GM18499 (cell line): ENCODE results near the gene GRK2.

Experiments used
- ATAC-seq: cut with Tn5 transposase; IDR thresholded peaks from one replicate; pipeline ENCODE4 v1.9.1; 2021; ENCODE audit warnings: moderate number of reproducible peaks; ENCODE audit not compliant: insufficient read depth, unreplicated experiment

GRK2 gene

DNA sequence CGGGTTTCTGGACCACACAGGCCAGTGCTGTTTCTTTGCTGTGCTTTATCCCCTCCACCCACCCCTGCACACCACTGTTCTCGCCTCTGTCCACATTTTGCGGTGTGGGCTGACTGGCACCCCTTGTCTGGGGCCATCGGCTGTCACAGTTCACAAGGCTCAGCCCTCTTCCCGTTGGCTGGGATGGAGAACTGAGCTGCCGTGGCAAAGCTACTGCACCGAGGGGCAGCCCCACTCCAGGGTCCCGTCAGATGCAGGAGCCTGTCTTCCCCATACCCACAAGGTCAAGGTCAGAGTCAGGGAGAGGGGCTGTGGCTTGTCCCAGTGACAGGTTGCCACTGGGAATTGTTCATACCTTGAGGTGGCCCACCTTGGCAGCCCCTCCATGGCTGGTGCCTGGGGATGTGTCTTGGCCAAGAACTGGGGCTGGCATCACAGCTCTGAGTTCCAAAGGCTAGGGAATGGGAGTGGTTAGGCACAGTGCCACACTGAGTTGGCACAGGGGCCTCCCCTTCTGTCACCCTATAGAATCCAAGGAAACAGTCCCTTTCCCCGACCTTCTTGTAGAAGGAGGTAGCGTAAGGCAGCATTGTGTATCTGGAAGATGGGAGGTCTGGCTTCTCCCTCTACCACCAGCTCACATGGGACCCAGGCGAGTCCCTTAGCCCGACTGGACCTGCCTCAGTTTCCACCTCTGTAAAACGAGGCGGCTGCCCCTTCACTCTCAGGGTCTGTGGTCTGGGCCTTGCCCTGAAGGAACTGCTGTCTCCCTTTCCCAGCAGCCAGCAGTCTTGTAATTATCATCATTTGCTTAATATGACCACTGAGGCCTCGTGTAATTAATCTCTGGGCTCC is 3.4 kb downstream of the GRK2 start:
- ATAC-seq: no peak

DNA sequence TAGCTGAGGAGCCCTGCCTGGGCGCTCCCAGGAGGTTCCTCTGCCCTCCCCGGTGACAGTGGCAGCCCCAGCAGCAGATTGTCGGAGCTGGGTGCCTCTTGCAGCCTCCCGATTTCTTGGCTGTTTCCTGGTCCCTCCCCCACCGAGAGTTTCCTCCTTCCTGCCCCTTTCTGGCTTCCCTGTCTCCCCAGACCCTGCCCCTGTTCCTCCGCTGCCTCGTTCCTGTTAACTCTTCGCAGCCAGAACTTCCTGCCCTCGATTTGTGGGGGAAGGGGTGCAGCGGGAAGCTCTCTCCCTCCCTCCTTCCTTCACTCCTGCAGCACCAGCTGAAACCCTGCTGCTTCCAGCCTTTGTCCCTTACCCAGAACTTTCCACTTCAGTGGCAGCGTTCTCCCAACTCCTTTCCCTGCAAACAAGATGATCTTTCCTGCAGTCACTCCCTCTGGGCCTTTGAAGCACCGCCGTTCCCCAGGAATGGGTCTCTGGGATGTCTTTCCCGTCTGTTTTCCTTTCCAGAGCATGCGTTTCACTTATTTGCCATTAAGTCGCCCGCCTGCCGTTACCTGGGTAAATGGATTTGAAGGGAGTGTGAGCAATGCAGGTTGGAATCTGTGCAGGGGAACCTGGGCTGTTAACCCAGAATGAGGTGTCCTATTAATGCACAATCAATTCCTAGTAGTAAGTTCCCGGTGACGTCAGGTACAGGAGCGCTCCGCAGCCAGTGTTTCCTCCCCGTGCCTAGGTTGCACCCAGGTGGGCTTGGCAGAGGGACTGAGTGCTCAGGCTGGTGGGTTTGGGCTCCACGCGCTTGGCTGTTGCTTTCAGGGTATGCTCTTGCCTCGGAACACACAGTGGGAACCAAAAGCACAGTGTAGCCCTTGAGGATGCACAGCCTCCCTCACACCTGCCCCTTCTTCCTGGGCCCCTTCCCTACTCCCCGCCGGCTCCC is 4.3 kb downstream of the GRK2 start:
- ATAC-seq: no peak

DNA sequence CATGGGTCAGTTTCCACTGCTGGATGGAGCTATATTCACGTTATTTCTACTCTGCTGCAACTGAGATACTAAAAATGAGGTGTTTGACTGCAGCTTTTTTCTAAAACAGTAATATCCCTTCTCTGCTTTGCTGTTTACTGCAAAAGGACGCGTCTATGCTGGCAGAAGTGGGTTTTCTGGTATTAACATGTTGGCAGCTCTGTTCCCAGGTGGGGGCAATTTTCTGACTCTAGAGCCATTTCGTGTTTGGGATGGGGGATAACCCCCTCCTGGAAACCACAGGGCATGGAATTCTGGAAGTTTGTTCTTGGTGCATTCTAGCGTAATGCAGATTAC is 4.9 kb downstream of the GRK2 start:
- ATAC-seq: no peak

DNA sequence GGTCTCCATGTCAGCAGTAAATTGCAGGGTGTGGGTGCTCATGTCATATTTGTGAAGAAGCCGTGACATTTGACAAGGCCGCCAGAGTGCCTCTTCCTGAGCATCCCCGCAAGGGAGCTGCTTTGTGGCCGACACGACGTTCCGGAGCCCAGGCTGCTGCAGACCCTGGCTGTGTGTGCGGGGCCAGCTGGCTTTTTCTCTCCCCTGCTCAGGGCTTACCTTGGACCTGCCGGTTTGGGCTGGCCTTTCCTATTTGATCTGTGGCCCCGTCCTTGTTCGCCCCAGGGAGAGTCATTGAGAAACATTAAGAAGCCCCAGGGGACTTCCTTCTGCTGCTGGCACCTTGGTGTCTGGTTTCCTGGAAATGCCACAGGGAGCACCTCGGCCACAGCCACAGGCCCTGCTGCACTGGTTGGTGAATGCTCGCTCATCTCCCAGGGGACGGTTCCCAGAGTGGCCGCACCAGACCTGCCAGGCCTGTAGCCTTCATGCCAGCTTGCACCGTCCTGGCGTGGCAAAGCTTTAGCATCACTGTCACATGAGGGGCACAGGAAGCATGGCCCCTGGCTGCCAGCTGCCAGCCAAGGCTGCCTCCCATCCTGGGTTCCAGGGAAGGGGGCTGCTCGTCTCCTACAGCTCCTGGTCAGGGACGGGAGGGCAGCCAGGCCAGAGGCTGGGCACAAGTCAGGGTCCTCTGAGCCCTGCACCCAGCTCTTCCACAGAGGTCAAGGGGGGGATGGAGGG is 5.4 kb downstream of the GRK2 start:
- no peak for ATAC-seq

DNA sequence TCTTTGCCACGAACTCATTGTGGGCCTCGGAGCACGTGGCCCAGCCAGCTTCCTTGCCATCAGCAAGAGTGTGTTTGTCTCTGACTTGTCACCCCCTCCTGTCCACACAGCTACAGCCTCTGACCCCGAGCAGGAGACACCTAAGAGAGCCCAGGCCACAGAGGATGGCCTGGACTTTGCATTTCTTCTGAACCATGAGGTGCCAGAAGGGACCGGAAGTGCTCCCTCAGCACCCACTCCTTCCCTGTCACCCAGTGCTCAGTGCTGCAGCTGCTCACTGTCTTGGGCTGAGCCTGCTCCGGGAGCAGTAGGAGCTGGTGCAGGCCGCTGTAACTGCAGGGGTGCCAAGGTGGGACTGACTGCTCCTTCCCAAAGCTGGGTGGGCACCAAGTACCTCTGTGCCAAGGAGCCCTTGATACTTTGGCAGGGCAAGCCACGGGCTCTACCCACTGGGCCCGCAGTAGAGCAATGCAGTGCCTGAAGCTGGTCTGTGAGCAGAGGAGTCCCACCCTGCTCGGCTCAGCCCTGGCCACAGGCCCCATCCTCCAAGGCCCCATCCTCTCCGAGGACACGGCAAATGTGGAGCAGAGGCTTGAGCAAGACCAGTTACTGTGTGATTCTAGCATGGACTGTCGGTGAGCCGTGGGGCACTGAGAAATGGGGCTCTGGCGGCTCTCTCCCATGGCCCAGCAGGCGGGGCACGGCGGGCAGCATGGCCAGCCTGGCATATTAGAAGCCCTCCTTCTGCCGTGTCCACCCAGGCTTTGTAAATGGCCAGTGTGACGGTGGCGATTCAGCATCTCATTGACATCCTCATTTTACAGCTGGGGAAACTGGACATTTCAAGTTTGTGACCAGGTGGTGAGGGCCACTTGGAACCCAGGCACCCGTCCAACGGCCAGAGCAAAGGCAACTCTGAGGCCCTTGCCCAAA is 6.3 kb downstream of the GRK2 start:
- no peak for ATAC-seq

DNA sequence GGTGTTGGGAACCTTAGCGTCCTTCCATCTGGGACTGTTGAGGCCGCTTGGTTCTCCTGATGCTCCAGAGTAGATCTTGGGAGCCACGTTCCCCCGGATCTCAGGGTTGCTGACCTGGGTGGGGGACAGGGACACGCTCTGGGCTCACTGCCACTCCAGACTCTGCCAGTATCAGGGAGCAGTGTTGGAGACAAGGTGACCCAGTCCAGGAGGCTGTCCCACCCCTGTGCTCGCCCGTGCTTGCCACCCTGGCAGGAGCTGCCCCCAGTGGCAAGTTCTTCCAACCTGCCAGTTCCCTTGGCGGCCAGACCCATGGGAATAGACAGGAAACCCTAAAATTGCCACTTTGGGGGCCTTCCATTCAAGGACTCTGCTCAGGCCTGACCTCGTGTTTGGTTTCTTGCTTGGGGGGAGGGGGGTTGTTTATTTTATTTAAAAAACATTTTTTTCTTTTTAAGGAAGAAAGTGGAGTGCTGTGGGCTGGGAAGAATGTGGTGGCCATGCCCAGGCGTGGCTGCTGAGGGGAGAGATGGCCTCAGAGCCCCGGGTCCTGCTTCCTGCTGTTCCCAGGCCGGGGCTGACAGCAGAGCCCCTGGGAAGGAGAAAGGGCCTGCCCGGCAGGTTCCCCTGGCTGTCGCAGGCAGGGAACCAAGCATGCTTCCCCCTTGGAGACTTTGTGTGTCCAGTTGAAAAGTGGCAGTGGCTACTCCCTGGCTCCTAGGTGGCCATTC is 7.2 kb downstream of the GRK2 start:
- no peak for ATAC-seq

DNA sequence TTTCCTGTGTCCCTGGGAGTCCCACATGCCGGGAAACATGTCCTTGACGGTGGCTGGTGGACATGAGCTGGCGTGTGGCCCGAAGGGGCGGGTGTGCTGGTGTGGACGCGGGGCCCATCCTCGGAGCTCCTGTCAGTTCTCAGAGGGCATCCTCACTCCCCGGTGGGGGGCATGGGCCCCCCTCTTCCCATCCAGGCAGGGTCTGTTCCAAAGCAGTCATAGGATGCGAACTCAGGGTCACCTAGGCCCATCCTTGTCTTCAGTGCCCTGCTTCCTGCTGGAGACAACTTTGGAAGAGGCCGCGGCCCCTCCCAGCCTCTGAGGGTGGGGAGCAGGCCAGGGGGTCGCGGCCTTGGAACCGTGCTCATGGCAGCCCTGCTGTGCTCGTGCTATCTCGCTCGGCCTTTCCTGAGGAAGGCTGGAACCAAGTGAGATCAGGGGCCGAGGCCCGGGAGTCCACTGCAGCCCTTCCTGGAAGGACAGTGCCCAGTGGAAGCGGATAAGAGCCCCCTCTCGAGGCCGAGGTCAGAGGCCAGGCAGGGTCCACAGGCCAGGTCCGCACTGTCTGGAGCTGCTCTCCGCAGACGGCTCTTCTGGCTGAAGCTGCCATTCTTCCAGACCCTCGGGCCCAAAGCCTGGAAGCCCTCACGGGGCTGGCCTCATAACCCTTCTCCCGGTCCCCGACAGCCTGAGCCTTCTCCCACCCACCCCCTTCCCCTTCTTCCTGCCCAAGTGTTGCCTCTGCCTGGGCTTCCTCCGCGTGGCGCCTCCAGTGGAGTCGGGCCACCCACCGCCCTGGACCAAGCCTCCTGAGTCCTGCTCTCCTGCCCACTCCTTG is 8.7 kb downstream of the GRK2 start:
- no peak for ATAC-seq

DNA sequence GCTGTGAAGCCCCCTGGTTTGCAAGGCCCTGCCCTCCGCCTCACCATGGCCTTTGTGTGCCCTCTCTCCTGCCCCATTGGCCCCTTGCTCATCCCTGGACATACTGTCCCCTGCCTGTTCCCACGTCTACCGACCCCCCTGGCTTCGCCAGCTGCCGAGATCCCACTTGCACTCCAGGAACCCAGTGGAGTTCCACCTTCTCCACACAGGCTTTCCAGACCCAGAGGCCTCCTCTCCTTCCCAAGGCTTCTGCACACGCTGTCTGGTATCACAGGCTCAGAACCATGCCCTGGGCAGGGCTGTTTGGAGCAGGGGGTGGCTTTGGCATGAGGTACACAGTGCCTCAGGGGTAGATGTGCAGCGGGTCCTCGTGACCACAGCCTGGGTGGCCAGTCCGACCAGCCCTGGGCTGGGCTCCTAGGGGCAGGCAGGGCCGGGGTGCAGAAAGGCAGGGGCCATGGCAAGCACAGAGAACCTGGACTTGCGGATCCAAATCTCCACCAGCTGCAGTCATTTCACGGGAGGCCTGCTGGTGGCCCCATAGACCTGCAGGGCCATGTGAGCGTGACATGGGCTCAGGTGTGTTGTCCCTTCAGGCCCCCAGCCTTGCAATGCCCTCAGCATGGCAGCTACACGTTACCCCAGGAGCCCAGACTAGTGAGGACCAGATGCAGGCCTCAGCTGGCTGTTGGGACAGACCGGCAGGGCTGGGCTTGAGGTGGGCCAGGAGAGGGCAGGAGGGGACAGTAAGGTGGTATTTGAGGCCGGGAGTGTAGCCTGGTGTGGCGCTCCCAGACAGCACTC is 9.5 kb downstream of the GRK2 start:
- ATAC-seq: no peak

DNA sequence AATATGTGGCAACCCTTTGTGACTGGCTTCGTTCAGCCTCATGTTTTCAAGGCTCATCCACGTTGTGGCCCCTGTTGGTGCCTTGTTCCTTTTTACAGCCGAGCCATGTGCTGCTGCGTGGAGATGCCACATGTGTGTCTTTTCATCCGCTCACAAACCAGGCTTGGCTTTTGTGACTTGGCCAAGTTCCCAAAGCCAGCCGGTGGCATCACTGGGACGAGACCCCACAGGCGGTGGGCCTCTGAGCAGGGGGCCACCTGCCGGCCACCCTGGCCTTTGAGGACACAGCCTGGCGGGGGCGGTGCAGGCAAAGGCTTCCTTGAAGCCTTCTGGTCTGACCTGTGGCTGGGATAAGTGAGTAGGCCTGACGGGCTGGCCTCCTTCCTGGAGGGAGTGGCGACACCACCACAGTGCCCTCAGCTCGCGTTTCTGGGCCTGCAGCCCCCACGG is 10.5 kb downstream of the GRK2 start:
- no peak for ATAC-seq

DNA sequence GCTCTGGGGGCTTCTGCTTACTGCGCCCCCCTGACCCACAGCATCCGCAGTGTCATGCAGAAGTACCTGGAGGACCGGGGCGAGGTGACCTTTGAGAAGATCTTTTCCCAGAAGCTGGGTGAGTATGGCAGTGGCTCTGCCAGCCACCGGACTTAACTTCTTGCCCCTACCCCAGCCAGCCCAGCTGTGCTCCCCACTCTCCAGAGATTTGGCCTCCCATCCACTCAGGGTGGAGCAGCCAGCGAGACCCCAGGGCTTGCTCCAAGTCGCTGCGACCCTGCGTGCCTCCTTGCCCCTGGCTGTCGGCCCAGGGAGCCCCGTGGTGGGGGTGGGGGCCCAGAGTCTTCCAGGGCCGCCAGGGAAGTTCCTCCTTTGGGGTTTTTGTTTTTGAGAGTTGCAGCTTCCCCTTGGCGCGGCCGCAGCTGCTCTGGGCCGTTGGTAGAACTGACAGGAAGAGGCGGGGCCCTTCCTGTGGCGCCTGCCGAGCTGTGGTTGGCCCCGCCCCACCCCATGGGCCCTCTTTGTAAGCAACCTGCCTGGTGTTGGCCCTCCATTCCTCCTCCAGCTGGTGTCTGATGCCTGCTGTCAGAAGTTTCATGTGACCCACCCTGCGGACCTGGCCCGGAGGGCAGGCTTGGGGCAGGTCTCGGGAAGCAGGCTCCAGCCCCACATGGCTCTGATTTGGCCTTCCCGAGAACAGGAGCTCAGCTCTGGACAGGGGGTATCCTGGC is 11.1 kb downstream of the GRK2 start:
- ATAC-seq: no peak

DNA sequence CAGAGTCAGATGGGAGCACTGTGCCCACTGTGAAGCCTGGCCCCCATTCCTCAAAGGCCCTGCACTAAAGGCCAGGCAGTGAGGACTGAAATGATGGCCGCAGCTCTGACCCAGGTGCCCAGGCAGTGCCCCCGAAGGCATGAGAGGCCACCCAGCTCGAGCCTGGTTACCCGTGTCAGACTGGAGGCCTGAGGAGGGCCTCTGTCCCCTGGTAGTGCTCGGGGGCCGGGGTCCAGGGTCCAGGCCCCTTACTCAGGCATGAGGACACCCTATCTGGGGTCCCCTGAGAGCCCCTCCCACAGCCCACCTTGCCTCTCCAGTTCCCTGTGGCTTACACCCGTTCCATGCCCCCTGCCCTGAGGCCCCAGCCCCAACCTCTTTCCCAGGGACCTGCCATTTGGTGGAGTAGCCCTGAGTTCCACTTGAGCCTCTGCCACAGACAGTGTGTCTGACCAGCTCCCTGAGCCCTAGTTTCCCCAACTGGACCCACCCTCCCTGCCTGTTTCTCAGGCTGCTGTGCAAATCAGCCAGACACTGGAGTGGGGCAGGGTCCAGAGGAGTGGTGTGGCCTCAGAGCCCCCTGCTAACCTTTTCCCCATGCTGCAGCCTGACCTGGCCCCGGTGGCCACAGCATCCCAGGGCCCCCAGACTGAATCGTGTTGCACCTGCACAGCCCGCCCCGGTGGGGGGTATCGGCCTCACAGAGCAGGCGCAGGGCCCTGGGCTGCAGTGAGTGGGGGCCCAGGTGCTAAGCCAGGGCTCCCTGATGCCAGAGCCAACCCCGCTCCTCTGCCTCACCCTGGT is 12.1 kb downstream of the GRK2 start:
- ATAC-seq: no peak

DNA sequence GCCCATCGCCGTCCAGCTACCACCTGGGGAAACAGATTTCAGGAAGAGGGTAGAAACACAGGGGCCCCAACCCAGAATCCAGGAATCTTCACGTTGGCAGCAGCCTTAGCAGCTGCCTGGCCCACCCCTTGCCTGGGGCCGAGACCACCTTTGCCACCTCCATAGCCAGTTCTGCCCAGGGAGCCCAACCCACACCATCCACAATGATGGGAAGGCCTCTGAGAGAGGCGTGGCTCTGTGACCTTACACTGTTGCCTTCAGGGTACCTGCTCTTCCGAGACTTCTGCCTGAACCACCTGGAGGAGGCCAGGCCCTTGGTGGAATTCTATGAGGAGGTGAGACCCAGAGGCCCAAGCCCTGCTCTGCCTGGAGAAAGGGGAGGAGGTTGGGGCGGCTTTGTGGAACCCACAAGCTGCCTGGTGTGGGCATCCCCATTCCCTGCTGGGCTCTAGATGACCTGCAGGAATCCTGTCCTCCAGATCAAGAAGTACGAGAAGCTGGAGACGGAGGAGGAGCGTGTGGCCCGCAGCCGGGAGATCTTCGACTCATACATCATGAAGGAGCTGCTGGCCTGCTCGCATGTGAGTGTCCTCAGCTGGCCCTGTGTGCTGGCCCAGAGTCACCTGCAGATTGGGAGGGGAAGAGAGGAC is 12.8 kb downstream of the GRK2 start:
- ATAC-seq: no peak

DNA sequence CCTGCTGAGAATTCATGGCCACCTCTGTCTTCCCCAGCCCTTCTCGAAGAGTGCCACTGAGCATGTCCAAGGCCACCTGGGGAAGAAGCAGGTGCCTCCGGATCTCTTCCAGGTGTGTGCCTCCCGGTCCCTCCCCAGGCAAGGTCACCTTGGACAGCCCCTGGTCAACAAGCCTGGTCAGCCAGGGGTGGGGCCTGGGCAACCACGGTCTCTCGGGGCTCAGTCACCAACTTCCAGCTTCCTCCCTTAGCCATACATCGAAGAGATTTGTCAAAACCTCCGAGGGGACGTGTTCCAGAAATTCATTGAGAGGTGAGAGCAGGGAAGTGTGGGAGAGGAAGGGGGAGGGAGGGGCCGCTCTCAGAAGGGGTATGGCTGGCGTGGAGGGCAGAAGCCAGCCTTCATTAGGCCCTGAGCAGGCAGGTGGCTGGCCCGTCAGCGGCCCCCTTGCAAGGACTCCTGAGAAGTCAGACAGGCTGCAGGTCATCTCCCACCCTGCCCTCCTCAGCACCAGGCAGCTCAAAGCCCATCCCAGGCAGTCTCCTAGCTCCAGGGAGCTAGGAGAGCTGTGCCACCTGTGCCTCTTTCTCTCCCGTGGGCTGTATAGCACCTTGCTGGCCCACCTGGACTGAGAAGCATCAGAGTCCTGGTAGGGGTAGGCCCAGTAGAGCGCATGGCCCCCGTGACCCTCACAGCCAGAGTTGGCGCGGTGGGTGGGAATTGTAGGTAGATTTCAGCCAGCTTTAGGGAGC is 13.5 kb downstream of the GRK2 start:
- ATAC-seq: no peak

DNA sequence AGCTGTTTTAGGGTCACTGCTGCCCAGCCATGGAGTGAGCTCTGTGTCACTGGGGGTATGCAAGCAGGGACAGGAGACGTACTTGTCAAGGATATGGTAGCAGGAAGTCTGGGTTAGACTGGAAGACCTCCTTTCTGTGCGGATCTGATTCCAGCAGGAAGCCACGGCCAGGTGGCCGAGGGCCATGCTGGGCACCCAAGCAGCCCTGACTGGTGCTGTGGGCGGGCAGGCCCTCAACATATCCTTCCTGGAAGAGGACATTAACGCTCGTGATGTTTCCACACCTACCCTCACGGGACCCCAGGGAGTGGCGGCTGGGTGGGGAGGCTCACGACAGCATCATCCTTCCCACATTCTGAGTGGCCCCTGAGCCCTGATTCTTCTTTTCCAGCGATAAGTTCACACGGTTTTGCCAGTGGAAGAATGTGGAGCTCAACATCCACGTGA is 14.1 kb downstream of the GRK2 start:
- ATAC-seq: no peak
